IPS DF 4.7 (cell line): Measurements from ENCODE around the gene DMGDH.

Experiments
- DNase-seq: peaks from one replicate; pipeline ENCODE4 v3.0.0-alpha.2; 2013; ENCODE audit warnings: low spot score; ENCODE audit errors: extremely low read depth

The DMGDH gene

GRCh38 chr5:79069488-79070349 is at the start of gene DMGDH, which contains the start of gene BHMT2:
DMGDH (minus strand) TSS chr5:79069674; CDS start chr5:79069620, 54 bp downstream.
BHMT2 (plus strand) TSS chr5:79069767; CDS start chr5:79069783, 16 bp downstream.
- no peak for DNase-seq

- DNase-seq: no peak
These were observed 43.2 kb upstream of the DMGDH start for GRCh38 chr5:79112703-79113058.

DNA sequence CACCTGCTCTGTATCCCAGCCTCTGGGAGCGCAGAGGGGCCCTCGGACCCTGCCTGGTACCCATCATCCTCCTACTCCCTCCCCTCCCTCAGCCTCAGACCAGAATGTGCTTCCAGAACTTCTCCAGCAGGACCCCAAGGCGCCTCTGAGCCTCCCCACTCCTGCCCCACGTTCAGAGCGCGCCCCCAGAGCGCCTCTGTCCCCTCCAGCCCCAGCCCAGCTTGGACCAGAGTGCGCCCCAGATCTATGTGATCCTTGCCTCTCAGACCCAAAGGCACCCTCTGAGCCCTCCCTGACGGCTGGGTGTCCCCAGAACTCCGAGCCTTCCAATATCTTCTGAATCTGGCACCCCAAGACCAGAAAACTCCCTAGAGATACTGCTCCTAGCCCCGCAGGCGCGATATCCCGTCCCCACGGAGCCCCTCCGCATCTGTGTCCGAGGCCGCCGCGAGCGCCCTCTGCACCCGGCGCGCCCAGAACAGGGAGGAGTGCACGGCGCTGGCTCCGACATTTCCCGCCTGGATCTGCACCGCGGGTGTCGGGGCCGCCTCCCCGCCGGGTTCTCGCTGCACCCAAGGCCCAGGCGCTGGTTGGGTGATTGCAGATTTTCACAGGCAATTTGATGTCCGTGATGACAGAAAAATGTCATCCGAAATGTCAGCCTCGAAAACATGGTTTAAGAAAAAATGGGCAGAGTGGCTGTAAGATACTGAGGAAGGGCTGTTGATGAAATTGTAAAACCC is 42.7 kb upstream of the DMGDH start:
- DNase-seq: no peak

- DNase-seq: no peak
These were observed 42.0 kb upstream of the DMGDH start, which contains the start of gene BHMT for GRCh38 chr5:79111387-79111959. BHMT (plus strand) TSS chr5:79111809; CDS start chr5:79111886, 77 bp downstream.

DNA sequence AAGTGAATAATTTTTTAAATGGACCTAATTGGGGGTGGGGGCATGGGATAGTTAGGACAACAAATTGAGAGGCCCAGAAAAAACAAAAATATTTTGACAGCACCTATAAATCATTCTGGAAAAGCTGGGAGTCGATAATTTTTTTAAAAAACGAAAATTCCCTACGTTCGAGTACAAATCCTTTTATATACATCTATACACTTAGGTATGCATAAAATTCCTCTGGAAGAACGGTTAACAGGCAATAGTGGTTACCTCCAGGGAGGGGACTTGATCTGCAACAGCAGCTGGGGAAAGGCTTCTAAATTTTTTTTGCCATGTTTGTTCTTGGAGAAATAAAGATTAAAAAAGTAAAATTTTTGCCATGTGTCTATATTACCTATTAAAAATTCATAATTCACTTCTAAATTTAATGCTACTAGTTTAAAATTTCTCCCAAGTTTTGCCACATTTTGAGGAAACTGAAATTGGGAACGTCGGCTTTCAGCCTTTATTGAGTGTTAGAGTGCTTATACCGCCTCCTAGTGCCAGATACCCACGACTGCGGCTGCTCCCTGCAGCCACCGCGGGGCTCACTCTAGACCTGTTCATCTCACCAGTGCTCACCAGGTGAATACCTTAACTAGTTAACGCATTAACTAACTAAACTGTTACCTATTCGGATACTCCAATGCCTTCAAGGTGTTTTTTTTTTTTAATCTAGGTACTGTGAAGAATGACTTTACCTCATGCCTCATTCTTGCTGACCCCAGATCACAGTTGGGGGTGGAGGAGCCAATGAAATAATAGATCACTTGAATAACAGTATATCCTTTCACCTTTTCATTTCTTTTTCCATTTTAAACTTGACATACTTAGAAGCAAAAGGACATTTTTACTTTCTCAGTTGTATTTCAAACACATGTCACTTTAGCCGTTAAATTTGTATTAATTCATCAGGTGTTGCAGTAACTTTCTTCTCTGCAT is 40.3 kb upstream of the DMGDH start:
- DNase-seq: no peak

- no peak for DNase-seq
These were observed 39.3 kb upstream of the DMGDH start for GRCh38 chr5:79108792-79109191.

- DNase-seq: no peak
These were observed 38.6 kb upstream of the DMGDH start for GRCh38 chr5:79108086-79108485.

- DNase-seq: no peak
These were observed 37.7 kb upstream of the DMGDH start for GRCh38 chr5:79107020-79107796.

- DNase-seq: no peak
These were observed 36.4 kb upstream of the DMGDH start for GRCh38 chr5:79105868-79106267.

DNA sequence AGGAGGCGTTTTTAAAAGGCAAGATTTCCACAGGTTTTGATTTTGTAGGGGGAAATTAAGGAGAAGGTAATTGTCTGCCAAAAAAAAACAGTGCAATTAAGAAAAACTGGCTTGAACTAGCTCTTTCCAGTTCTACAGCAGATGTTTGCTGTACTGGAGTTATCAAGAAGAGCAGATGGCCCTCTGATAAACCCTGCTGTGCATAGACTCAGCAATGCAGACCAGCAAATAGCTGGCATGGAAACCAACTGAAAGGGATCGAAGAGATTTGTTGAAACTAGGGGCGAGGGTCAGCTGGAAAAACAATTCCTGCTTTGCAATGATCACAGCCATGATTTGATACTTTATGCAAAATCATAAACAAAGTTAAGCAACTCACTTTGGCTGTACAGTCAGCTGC is 24.3 kb upstream of the DMGDH start:
- DNase-seq: no peak

GRCh38 chr5:79091064-79091463 is 21.6 kb upstream of the DMGDH start:
- no peak for DNase-seq

GRCh38 chr5:79088507-79088906 is 19.0 kb upstream of the DMGDH start:
- no peak for DNase-seq

- DNase-seq: no peak
These were observed 16.6 kb upstream of the DMGDH start for GRCh38 chr5:79086116-79086515.

DNA sequence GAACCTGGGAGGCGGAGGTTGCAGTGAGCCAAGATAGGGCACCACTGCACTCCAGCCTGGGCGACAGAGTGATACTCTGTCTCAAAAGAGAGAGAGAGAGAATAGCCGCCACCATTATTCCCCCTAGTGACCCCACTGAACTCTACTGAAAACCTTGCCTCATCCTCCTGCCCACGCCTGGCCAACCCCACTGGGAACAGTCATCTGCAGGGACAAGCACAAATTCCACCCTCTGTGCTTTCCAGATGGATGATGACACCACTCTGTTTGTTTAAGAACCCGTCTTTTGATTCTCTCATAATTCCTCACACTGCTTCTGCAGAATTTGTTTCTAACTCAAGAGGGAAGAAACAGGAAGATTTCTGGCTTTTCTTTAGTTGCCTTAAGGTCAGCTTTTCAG is 12.3 kb upstream of the DMGDH start:
- no peak for DNase-seq

DNA sequence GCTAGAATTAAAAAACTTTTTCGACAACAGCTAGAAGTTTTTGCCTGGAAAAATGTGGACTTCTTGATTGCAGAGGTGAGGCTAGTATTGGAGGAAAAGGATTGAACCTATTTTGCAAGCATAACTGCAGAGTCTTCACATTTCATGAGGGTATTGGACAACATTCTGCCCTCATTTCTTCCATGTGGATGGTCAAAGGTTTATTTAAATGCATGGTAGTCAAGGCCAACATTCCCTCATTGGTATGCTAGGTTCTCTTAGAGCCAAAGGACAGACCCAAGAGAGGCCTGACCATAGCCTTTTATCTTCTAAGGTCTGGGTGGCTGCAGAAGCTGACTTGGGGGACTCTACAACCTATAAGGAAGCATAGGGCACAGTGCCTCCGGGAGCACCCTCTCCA is 11.3 kb upstream of the DMGDH start:
- no peak for DNase-seq

- no peak for DNase-seq
These were observed 8.3 kb upstream of the DMGDH start for GRCh38 chr5:79077680-79078365.

- DNase-seq: no peak
These were observed 7.3 kb upstream of the DMGDH start for GRCh38 chr5:79076819-79077218.

DNA sequence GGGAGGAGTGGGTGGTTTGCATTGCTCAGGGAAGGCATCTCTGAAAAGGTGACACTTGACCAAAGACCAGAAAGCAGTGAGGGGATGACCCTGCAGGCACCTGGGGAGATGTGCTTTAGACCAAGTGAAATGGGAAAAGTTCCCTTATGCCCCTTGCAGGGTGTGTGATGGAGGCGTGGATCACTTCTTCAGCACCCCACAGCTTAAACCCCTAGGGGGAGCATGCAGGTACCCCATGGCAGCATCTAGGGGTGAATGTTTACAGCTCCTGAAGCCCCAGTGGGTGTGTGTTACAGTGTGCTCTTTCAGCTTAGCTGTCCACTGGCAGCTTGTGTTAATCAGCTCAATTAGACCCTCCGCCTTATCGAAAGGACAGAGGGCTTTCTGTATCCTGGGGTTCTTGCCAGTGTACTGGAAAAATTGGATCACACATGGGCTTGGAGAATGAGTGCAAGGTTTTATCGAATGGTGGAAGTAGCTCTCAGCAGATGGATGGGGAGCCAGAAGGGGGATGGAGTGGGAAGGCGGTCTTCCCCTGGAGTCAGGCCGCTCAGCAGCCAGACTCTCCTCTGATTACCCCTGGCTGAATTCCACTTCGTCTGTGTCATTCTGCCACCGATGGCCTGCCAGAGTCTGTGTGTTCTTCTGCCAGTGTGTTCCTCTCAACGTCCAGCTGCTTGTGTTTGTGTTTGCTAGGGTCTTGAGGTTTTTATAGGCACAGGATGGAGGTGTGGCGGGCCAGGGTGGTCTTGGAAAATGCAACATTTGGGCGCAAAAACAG is 6.4 kb upstream of the DMGDH start:
- no peak for DNase-seq

DNA sequence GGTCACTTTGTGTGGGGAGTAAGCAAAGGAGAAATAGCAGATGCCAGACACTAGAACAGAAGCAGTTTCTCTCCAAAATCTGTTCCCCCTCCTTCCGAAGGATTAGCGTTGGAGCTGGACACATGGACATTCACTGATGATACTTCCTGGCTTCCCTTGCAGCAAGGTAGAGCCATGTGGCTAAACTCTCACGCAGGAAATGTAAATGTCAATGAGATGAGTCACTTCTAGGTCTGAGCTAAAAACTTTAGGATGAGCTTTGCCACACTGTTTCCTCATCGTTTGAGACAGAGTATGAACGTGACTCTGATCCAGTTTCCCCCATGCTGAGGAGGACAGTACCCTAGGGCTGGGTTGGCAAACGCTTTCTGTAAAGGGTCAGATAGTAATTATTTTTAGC is 5.2 kb upstream of the DMGDH start:
- no peak for DNase-seq
